ENCODE data around the gene CPPED1.

Gene CPPED1

GRCh38 chr16:12655537-12655936 lies 148.2 kb downstream of the CPPED1 start:
- Histone ChIP-seq H3K9me3 (ENCODE audit: control insufficient read depth, low read length) (no peaks in the 10 kb centered on the region), H3K27ac (ENCODE audit: insufficient read depth, low read depth, low read length, poor library complexity, severe bottlenecking) (no peak overlapping the region), H3K4me3 (ENCODE audit: insufficient read depth, low read depth, low read length) (no peak overlapping the region), H3K36me3 (ENCODE audit: control insufficient read depth, insufficient read depth, low read length) (no peaks in the 10 kb centered on the region), H3K27me3 (ENCODE audit: control insufficient read depth, insufficient read depth, low read length, poor library complexity, severe bottlenecking) (no peaks in the 10 kb centered on the region), H3K4me1 (ENCODE audit: control insufficient read depth, insufficient read depth, low read length) (no peaks in the 10 kb centered on the region)
- 91 to 94% methylated on average over 11 of the region's 11 CpGs for WGBS, 2 experiments

- H3K27me3 ChIP-seq (ENCODE audit: control insufficient read depth, insufficient read depth, low read length, poor library complexity, severe bottlenecking) = no peaks in the 10 kb centered on the region
- no peak overlapping the region for H3K27ac ChIP-seq (ENCODE audit: insufficient read depth, low read depth, low read length, poor library complexity, severe bottlenecking)
- no peaks in the 10 kb centered on the region for H3K36me3 ChIP-seq (ENCODE audit: control insufficient read depth, insufficient read depth, low read length)
- H3K9me3 ChIP-seq (ENCODE audit: control insufficient read depth, low read length) = no peaks in the 10 kb centered on the region
- H3K4me1 ChIP-seq (ENCODE audit: control insufficient read depth, insufficient read depth, low read length) = no peaks in the 10 kb centered on the region
- H3K4me3 ChIP-seq (ENCODE audit: insufficient read depth, low read depth, low read length) = no peak overlapping the region
- WGBS, 2 experiments = 92 to 95% methylated on average over 2 of the region's 2 CpGs
Measured at GRCh38 chr16:12653820-12654392, 149.8 kb downstream of the CPPED1 start.

- H3K9me3 ChIP-seq (ENCODE audit: control insufficient read depth, low read length) = no peaks in the 10 kb centered on the region
- WGBS, 2 experiments = 93 to 95% methylated on average over 4 of the region's 4 CpGs
Measured at GRCh38 chr16:12652924-12653323, 150.8 kb downstream of the CPPED1 start.

GRCh38 chr16:12651765-12652512 lies 151.7 kb downstream of the CPPED1 start:
- Histone ChIP-seq H3K36me3 (ENCODE audit: control insufficient read depth, insufficient read depth, low read length) (no peaks in the 10 kb centered on the region), H3K9me3 (ENCODE audit: control insufficient read depth, low read length) (no peaks in the 10 kb centered on the region), H3K4me3 (ENCODE audit: insufficient read depth, low read depth, low read length) (no peak overlapping the region), H3K27me3 (ENCODE audit: control insufficient read depth, insufficient read depth, low read length, poor library complexity, severe bottlenecking) (no peaks in the 10 kb centered on the region), H3K27ac (ENCODE audit: insufficient read depth, low read depth, low read length, poor library complexity, severe bottlenecking) (no peak overlapping the region), H3K4me1 (ENCODE audit: control insufficient read depth, insufficient read depth, low read length) (no peaks in the 10 kb centered on the region)
- WGBS, 2 experiments = 72 to 76% methylated on average over 15 to 16 of the region's 16 CpGs

More at GRCh38 chr16:12652924-12653323, 150.8 kb downstream of the CPPED1 start:
- no peak overlapping the region for H3K4me3 ChIP-seq (ENCODE audit: insufficient read depth, low read depth, low read length)
- no peaks in the 10 kb centered on the region for H3K4me1 ChIP-seq (ENCODE audit: control insufficient read depth, insufficient read depth, low read length)
- H3K27ac ChIP-seq (ENCODE audit: insufficient read depth, low read depth, low read length, poor library complexity, severe bottlenecking) = no peak overlapping the region
- H3K27me3 ChIP-seq (ENCODE audit: control insufficient read depth, insufficient read depth, low read length, poor library complexity, severe bottlenecking) = no peaks in the 10 kb centered on the region
- H3K36me3 ChIP-seq (ENCODE audit: control insufficient read depth, insufficient read depth, low read length) = no peaks in the 10 kb centered on the region

GRCh38 chr16:12649356-12649755 lies 154.3 kb downstream of the CPPED1 start:
- Histone ChIP-seq H3K4me3 (ENCODE audit: insufficient read depth, low read depth, low read length) (no peak overlapping the region), H3K36me3 (ENCODE audit: control insufficient read depth, insufficient read depth, low read length) (no peaks in the 10 kb centered on the region), H3K27me3 (ENCODE audit: control insufficient read depth, insufficient read depth, low read length, poor library complexity, severe bottlenecking) (no peaks in the 10 kb centered on the region), H3K27ac (ENCODE audit: insufficient read depth, low read depth, low read length, poor library complexity, severe bottlenecking) (no peak overlapping the region), H3K9me3 (ENCODE audit: control insufficient read depth, low read length) (no peaks in the 10 kb centered on the region), H3K4me1 (ENCODE audit: control insufficient read depth, insufficient read depth, low read length) (no peaks in the 10 kb centered on the region)
- 93 to 94% methylated on average over 2 of the region's 2 CpGs for WGBS, 2 experiments

GRCh38 chr16:12646490-12647274 lies 157.0 kb downstream of the CPPED1 start:
- 85 to 86% methylated on average over 8 to 10 of the region's 10 CpGs for WGBS, 2 experiments
- Histone ChIP-seq H3K4me3 (ENCODE audit: insufficient read depth, low read depth, low read length) (no peak overlapping the region), H3K4me1 (ENCODE audit: control insufficient read depth, insufficient read depth, low read length) (no peaks in the 10 kb centered on the region), H3K36me3 (ENCODE audit: control insufficient read depth, insufficient read depth, low read length) (no peaks in the 10 kb centered on the region), H3K9me3 (ENCODE audit: control insufficient read depth, low read length) (no peaks in the 10 kb centered on the region), H3K27me3 (ENCODE audit: control insufficient read depth, insufficient read depth, low read length, poor library complexity, severe bottlenecking) (no peaks in the 10 kb centered on the region), H3K27ac (ENCODE audit: insufficient read depth, low read depth, low read length, poor library complexity, severe bottlenecking) (no peak overlapping the region)

- H3K36me3 ChIP-seq (ENCODE audit: control insufficient read depth, insufficient read depth, low read length) = no peaks in the 10 kb centered on the region
- H3K27ac ChIP-seq (ENCODE audit: insufficient read depth, low read depth, low read length, poor library complexity, severe bottlenecking) = no peak overlapping the region
- H3K9me3 ChIP-seq (ENCODE audit: control insufficient read depth, low read length) = no peaks in the 10 kb centered on the region
- WGBS, 2 experiments = 87 to 95% methylated on average over 4 of the region's 4 CpGs
- no peak overlapping the region for H3K4me3 ChIP-seq (ENCODE audit: insufficient read depth, low read depth, low read length)
- H3K4me1 ChIP-seq (ENCODE audit: control insufficient read depth, insufficient read depth, low read length) = no peaks in the 10 kb centered on the region
- H3K27me3 ChIP-seq (ENCODE audit: control insufficient read depth, insufficient read depth, low read length, poor library complexity, severe bottlenecking) = no peaks in the 10 kb centered on the region
Measured at GRCh38 chr16:12646098-12646489, 157.6 kb downstream of the CPPED1 start.

- H3K9me3 ChIP-seq (ENCODE audit: control insufficient read depth, low read length) = no peaks in the 10 kb centered on the region
- 94 to 97% methylated on average over 8 of the region's 8 CpGs for WGBS, 2 experiments
- no peak overlapping the region for H3K27ac ChIP-seq (ENCODE audit: insufficient read depth, low read depth, low read length, poor library complexity, severe bottlenecking)
- H3K4me3 ChIP-seq (ENCODE audit: insufficient read depth, low read depth, low read length) = no peak overlapping the region
- H3K27me3 ChIP-seq (ENCODE audit: control insufficient read depth, insufficient read depth, low read length, poor library complexity, severe bottlenecking) = no peaks in the 10 kb centered on the region
- no peaks in the 10 kb centered on the region for H3K4me1 ChIP-seq (ENCODE audit: control insufficient read depth, insufficient read depth, low read length)
- no peaks in the 10 kb centered on the region for H3K36me3 ChIP-seq (ENCODE audit: control insufficient read depth, insufficient read depth, low read length)
Measured at GRCh38 chr16:12643034-12643455, 160.6 kb downstream of the CPPED1 start.

GRCh38 chr16:12639044-12639443 lies 164.6 kb downstream of the CPPED1 start:
- no peak overlapping the region for H3K4me3 ChIP-seq (ENCODE audit: insufficient read depth, low read depth, low read length)
- H3K4me1 ChIP-seq (ENCODE audit: control insufficient read depth, insufficient read depth, low read length) = peaks cover 3% of the 10 kb centered on the region
- no peaks in the 10 kb centered on the region for H3K36me3 ChIP-seq (ENCODE audit: control insufficient read depth, insufficient read depth, low read length)
- no peak overlapping the region for H3K27ac ChIP-seq (ENCODE audit: insufficient read depth, low read depth, low read length, poor library complexity, severe bottlenecking)
- H3K27me3 ChIP-seq (ENCODE audit: control insufficient read depth, insufficient read depth, low read length, poor library complexity, severe bottlenecking) = no peaks in the 10 kb centered on the region
- WGBS, 2 experiments = 91 to 92% methylated on average over 3 of the region's 4 CpGs
- H3K9me3 ChIP-seq (ENCODE audit: control insufficient read depth, low read length) = no peaks in the 10 kb centered on the region

GRCh38 chr16:12637002-12637401 lies 166.7 kb downstream of the CPPED1 start:
- H3K4me3 ChIP-seq (ENCODE audit: insufficient read depth, low read depth, low read length) = no peak overlapping the region
- no peak overlapping the region for H3K27ac ChIP-seq (ENCODE audit: insufficient read depth, low read depth, low read length, poor library complexity, severe bottlenecking)
- H3K4me1 ChIP-seq (ENCODE audit: control insufficient read depth, insufficient read depth, low read length) = peaks cover 3% of the 10 kb centered on the region
- H3K9me3 ChIP-seq (ENCODE audit: control insufficient read depth, low read length) = no peaks in the 10 kb centered on the region
- H3K27me3 ChIP-seq (ENCODE audit: control insufficient read depth, insufficient read depth, low read length, poor library complexity, severe bottlenecking) = no peaks in the 10 kb centered on the region
- 63 to 70% methylated on average over 12 of the region's 12 CpGs for WGBS, 2 experiments
- no peaks in the 10 kb centered on the region for H3K36me3 ChIP-seq (ENCODE audit: control insufficient read depth, insufficient read depth, low read length)

All from ectodermal cell (in vitro differentiated cells).